Fibroblast of lung (primary cell): ENCODE measurements around the gene SBK3.
"Not testable (repeated sequence)": the region's sequence is repeated elsewhere in the genome, so short reads cannot be mapped to it uniquely, and the experiment has no call there.

ENCODE experiments used
- CTCF ChIP-seq, 2 donors: IDR thresholded peaks in 1 of 2; conservative IDR thresholded peaks in 1 of 2; 1 replicate in 1 of 2; 2 replicates in 1 of 2; pipeline ENCODE4 v1.5.1; 2011 to 2012; ENCODE audit warnings: low read length in 2 of 2, control low read depth in 1 of 2, inconsistent platforms in 1 of 2, low read depth in 1 of 2, mild to moderate bottlenecking in 1 of 2
- EZH2 ChIP-seq: IDR thresholded peaks from 2 replicates; pipeline ENCODE4 v1.5.1; 2012; ENCODE audit warnings: low read length, control low read depth, mild to moderate bottlenecking; ENCODE audit errors: missing control alignments

- not testable (repeated sequence) for TF ChIP-seq CTCF (conservative IDR thresholded peaks at IDR 0.05 in 1 of 2, IDR thresholded peaks at IDR 0.05 in 1 of 2; ENCODE audit: low read depth in 1 of 2, low read length in 2 of 2); EZH2
Measured at GRCh38 chr19:55582284-55582683, 36.9 kb upstream of the SBK3 start.
